ENCODE results near the gene SLAMF8.
A peak's percentile ranks its signal among the peaks of the same experiment; 100 is the strongest.

The SLAMF8 gene

DNA sequence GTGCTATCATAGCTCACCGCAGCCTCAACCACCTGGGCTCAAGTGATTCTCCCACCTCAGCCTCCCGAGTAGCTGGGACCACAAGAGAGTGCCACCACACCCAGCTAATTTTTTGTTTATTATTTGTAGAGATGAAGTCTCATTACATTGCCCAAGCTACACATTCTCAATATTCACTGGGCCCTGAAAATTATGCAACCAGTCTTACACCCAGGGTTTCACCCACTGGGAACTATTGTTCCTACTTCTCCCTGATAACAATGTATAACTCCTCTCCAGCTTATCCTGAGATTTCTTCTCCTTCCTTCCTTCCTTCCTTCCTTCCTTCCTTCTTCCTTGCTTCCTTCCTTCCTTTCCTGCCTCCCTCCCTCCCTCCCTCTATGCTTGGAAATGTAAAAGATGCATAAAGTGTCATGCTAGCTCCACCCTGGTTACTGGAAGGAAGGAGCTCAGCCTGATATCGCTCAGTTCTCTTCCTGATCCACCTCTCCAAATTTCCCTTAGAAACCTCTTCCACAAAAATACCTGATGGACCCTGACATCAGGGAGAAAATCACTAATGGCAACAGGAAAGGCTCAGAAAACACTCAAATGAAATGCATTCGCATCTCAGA lies 47.0 kb downstream of the SLAMF8 start:
- DNase-seq = no peak

DNA sequence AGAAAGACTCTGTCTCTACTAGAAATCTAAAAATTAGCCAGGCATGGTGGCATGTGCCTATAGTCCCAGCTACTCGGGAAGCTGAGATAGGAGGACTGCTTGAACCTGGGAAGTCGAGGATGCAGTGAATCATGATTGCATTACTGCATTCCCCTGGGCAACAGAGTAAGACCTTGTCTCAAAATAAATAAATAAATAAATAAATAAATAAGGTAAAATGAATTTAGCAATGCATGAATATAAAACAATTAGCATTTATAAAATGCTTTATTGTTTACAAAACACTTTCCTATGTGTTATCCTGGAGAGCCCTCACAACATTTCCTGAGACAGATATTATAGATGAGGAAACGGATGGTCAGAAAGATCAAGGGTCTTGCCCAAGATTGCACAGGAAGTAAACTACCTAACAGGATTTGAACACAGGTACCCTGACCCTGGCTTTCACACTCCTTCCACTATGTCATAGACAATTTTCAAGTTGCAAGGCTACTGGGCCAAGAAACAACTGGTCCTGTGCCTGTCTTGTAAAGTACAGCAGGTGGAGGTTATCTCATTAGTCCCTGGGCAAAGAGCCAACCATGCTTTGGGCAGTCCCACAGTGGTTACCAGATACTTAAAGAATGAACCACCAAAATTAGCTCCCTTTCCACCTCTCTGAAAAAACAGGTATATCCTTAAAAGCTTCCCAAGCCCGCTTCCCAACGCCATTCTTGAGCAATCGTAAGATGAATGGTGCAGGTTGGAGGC lies 51.2 kb downstream of the SLAMF8 start:
- DNase-seq = no peak

DNA sequence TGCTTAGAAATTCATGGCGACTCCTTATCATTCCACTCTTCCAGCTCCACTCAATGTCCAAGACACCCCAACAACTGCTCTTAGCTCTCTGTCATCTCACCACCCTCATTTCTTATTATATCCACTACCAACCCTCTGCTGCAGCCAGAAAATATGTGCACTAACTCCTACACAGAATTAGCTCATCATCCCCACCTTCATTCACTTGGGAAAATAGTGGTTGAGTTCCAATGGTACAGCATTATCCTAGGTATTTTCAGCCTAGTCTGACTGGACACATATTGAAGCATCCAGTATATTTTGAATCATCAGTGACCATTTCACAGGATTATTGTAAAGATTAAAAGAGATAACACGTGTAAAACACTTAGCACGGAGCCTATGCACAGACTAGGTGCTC lies 52.5 kb downstream of the SLAMF8 start:
- DNase-seq = no peak

DNA sequence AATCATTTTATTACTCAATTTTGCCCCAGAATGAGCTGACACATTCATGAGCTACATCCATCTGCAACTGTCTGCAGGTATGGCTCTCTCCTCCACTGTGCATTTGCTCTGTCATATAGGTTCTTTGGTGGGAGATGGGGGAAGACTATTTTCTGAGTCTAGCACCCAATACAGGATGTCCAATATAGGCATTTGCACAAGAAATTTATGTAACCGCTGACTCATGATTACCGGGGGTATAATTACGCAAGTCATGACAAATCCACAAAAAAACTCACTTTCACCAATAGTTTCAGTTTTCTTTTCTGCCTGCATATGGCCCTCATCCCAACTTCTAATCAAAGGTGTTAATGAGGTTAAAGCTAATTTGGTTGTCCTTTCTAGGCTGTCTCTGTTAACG lies 53.3 kb downstream of the SLAMF8 start:
- DNase-seq = no peak

DNA sequence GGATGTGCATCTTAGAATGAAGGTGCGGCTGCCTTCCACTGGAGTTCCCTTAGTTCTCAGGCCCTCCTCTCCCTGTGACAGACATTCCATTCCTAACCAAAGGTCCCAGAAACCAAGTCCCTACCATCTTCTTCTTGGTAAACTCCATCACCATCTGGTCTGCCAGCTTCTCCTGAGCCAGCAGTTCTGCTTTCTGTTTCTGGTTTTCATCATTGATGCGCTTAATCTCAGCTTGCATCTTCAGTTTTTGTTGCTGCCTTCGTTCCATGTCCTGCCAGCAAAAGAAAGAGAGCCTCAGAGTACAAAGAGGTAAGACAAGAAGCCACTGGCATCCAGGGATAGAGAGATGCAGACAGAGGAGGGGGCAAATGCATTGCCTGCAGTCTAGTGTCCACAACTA lies 53.8 kb downstream of the SLAMF8 start:
- DNase-seq = no peak

DNA sequence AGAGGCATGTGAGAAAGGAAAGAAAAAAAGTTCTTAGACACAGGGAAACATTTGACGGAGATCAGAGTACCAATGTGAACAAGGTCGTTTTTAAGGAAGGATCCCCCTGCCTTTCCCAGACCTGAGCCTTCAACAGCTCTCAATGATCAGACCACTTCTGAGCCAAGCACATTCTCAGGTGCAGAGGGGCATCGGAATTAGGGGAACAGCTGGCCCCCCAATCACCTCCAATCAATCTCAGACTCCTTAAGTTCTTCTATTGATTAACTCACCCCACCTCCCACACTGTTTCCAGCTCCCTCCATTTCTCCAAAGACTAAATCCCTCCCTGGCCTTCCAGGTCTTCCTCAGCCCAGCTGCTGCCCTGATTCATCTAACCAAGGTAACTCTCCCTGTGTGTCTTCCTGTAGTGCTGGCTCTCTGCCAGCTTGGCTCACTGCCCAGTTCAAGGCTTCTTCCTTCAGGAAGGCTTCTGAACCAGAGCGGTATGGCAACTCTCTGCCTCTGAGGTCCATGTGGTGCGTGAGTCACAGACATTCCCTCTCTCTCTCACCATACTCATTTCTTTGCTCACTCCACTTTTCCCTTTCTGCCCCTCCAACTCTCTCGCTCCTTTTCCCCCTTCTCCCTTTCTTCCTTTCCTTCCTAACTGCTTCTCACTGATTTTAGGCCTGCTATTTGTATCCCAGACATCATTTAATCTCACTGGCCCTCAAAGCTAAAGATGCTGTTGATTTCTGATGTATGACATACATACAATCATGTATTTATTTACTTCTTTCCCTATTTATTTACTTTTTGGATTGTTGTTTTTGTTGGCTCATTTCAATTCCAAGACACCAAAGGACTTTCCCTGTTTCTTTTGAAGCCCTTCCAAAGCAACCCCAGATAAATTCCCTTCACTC lies 55.2 kb downstream of the SLAMF8 start:
- DNase-seq = peak; percentile 74

DNA sequence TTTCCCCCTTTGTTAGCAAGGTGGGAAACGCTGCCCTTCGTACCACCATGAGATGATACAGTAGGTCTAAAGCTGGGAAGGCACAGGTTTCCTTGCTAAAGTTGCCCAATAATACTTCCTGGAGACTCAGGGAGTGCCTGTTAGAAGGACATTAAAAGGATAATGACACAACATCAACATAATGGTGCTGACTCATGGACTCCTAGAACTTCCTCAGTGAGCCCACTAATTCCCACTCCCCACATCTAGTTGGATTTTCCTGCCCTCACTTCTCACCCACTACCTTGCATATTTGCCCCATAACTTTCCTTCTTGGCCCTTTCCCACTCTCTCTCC lies 55.8 kb downstream of the SLAMF8 start:
- DNase-seq = no peak

DNA sequence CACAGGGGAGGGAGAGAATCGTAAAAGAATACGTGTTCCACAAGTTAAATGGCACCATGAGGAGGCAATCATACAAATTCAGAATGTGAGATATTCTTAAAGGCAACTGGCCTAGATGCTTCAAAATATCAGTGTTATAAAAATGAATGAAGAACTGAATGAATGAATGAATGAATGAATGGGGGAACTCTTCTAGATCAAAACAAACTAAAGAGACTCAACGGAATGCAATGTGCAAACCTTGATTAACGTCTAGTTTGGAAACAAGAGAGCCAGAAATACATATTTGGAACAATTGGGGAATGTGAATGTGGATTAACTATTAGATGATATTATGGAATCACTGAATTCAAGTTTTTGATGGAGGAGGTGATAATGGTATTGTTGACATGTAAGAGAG lies 56.5 kb downstream of the SLAMF8 start:
- no peak for DNase-seq

DNA sequence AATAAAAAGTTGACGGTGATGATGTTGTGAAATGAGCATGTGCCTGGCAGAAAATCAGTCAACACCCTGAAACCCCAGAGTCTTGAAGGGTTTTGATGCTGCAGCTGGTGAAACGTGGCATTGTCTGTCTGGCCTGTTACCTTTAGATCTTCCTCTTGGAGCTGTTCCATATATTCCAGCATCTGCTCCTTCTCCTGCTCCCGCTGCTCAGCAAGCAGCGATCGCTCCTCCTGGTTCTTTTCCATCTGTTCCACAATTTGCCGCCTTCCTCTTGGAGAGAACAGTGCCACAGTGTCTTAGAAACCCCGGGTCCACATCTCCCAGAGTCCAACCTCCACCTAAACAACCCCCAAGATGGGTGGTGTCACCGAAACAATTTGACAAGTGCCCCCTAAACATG lies 57.6 kb downstream of the SLAMF8 start:
- no peak for DNase-seq

Data from T1000 (cell line).